ENCODE results near the gene MUC5AC. TPM values are rescaled to one million over a fixed set of nuclear protein-coding genes. Genes with fewer than 3 reads are reported as not detected.

MUC5AC gene
- total and polyA plus RNA-seq, 7 experiments from 2014 or later = not detected

DNA sequence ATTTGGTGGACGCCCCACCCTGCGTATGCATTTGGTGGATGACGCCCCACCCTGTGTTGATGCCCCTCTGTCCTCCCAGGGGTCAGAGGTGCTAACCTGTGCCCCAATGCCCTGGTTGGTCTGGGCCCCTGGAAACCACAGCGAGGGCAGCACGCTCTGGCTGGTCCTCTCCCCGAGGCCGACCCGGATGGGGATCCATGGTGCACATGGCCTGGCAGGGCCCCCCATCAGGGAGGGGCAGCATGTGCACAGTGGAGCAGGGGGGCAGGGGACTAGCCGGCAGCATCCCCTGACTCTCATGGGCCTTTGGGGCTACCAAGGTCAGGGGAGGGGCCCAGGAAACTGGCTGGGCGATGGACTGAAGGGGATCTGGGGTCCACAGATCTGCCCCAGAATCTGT is 7.6 kb upstream of the MUC5AC start:
- Mint-ChIP-seq H3K27ac (no peak overlapping the region), H3K36me3 (no peaks in the 10 kb centered on the region), H3K4me1 (peaks cover 0 to 4% (median 0%) of the 10 kb centered on the region in 7 donors), H3K9me3 (peaks cover 0 to 16% (median 2%) of the 10 kb centered on the region in 11 donors), H3K4me3 (no peak overlapping the region), H3K27me3 (peaks cover 0 to 13% (median 5%) of the 10 kb centered on the region in 5 donors)
- no peak for DNase-seq
- intact Hi-C loops (cut with micrococcal nuclease) = no loop called here
- no peak overlapping the region for H3K4me3 ChIP-seq (ENCODE audit: low read length)
- no peaks in the 10 kb centered on the region for H3K36me3 ChIP-seq (ENCODE audit: control insufficient read depth in 2 of 3, insufficient read depth in 3 of 3, low read length in 3 of 3)
- ChIA-PET POLR2A (no interaction called here), CTCF (no interaction called here)
- H3K4me1 ChIP-seq (ENCODE audit: control insufficient read depth in 2 of 2, insufficient read depth in 2 of 2, low read length in 2 of 2) = no peaks in the 10 kb centered on the region
- no peaks in the 10 kb centered on the region for H3K27me3 ChIP-seq (ENCODE audit: control insufficient read depth in 2 of 2, insufficient read depth in 2 of 2, low read length in 2 of 2)
- ATAC-seq = no peak
- H3K9me3 ChIP-seq (ENCODE audit: control insufficient read depth in 2 of 3, low read length in 3 of 3) = no peaks in the 10 kb centered on the region
- no peak overlapping the region for H3K27ac ChIP-seq (ENCODE audit: low read depth, low read length)

DNA sequence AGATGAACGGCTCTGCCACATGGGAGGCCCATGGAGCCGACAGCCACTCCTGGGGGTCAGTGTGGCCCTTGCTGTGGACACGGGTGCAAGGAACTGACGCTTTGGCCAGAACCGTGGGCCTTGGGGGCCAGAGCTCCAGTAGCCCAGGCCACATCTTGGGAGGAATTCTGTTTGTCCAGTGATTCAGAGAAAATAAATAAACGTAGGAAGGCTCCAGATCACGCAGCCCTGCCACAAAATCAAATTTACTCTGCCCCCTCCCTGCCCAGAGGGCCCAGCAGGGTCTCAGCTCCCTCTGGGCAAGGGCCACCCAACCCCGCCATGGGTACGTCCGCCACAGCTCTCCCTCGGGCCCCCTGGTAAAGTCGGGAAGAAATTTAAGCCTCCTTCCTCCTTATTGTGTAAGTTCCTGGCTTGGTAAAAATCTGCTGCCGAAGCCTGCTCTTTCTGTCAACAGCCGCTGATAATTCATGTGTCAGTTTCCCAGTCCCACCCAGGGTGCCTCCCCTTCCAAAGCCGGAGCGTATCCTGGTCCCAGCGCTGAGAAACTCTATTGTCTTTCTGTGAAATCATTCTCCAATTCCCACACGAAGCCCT is 6.9 kb upstream of the MUC5AC start:
- no peaks in the 10 kb centered on the region for H3K27me3 ChIP-seq (ENCODE audit: control insufficient read depth in 2 of 2, insufficient read depth in 2 of 2, low read length in 2 of 2)
- no peaks in the 10 kb centered on the region for H3K9me3 ChIP-seq (ENCODE audit: control insufficient read depth in 2 of 3, low read length in 3 of 3)
- Mint-ChIP-seq H3K27me3 (peaks cover 0 to 13% (median 5%) of the 10 kb centered on the region in 5 donors), H3K9me3 (peaks cover 0 to 16% (median 2%) of the 10 kb centered on the region in 11 donors), H3K4me3 (no peak overlapping the region), H3K27ac (no peak overlapping the region), H3K4me1 (peaks cover 0 to 4% (median 0%) of the 10 kb centered on the region in 7 donors), H3K36me3 (no peaks in the 10 kb centered on the region)
- ChIA-PET POLR2A (no interaction called here), CTCF (no interaction called here)
- DNase-seq (no peak), ATAC-seq (no peak)
- intact Hi-C loops (cut with micrococcal nuclease) = no loop called here
- no peaks in the 10 kb centered on the region for H3K4me1 ChIP-seq (ENCODE audit: control insufficient read depth in 2 of 2, insufficient read depth in 2 of 2, low read length in 2 of 2)
- no peaks in the 10 kb centered on the region for H3K36me3 ChIP-seq (ENCODE audit: control insufficient read depth in 2 of 3, insufficient read depth in 3 of 3, low read length in 3 of 3)
- no peak overlapping the region for H3K27ac ChIP-seq (ENCODE audit: low read depth, low read length)
- H3K4me3 ChIP-seq (ENCODE audit: low read length) = no peak overlapping the region

DNA sequence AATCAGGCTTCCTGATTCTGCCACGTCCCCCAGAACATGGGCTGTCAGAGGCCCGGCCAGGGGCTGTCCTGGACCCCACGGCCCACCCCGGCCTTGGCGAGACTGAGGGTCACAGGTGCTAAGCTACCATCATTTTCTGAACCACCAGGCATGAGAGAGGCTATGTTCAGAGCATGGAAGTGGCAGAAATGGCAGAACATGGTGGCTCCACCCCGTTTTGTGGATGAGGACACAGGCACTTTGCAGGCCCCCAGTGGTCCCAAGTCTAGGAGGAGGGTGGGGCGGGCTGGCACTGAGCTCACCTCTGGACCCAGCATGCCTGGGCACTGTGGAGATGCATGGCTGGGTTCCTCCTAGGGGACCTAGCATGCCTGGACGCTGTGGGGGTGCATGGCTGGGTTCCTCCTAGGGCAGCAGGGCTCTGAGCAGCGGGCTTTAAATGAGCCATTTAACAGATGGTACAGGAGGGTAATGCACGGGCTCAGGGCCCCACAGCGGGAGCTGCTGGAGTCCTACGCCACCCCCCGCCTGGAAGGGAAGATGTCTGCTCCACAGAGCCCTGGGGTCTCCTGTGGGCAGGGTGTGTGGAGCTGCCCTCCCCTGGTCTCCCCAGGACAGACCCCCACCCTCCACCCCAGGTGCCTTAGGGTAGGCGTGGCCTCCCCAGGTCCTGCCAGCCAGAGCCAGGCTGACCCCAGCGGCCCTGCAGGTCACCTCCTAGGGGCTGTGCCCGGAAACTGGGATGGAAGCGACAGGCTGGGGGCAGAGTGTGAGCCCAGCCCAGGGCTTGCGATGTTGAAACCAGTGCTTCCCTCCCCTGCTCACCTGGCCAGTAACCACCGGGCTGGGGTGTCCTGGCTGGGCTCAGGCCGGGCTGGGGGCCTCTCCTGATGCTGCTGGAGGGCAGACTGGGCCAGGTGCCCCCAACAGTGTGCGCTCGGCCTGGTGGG is 6.1 kb upstream of the MUC5AC start:
- POLR2A ChIA-PET = no interaction called here
- Mint-ChIP-seq H3K4me3 (no peak overlapping the region), H3K4me1 (peaks cover 0 to 4% (median 0%) of the 10 kb centered on the region in 7 donors), H3K9me3 (peaks cover 0 to 16% (median under 1%) of the 10 kb centered on the region in 11 donors), H3K27me3 (peaks cover 0 to 13% (median 5%) of the 10 kb centered on the region in 5 donors), H3K27ac (no peak overlapping the region), H3K36me3 (no peaks in the 10 kb centered on the region)
- Histone ChIP-seq H3K27me3 (ENCODE audit: control insufficient read depth in 2 of 2, insufficient read depth in 2 of 2, low read length in 2 of 2) (no peaks in the 10 kb centered on the region), H3K4me1 (ENCODE audit: control insufficient read depth in 2 of 2, insufficient read depth in 2 of 2, low read length in 2 of 2) (no peaks in the 10 kb centered on the region), H3K27ac (ENCODE audit: low read depth, low read length) (no peak overlapping the region), H3K9me3 (ENCODE audit: control insufficient read depth in 2 of 3, low read length in 3 of 3) (no peaks in the 10 kb centered on the region), H3K36me3 (ENCODE audit: control insufficient read depth in 2 of 3, insufficient read depth in 3 of 3, low read length in 3 of 3) (no peaks in the 10 kb centered on the region), H3K4me3 (ENCODE audit: low read length) (no peak overlapping the region)
- DNase-seq = no peak
- CTCF ChIA-PET = no interaction called here
- intact Hi-C loops (cut with micrococcal nuclease) = no loop called here
- ATAC-seq = peak; percentile 23

GRCh38 chr11:1152316-1153104 is 5.2 kb upstream of the MUC5AC start:
- no peak for ATAC-seq
- no peak overlapping the region for H3K4me3 Mint-ChIP-seq
- Histone ChIP-seq H3K4me1 (ENCODE audit: control insufficient read depth in 2 of 2, insufficient read depth in 2 of 2, low read length in 2 of 2) (no peaks in the 10 kb centered on the region), H3K4me3 (ENCODE audit: low read length) (no peak overlapping the region), H3K36me3 (ENCODE audit: control insufficient read depth in 2 of 3, insufficient read depth in 3 of 3, low read length in 3 of 3) (no peaks in the 10 kb centered on the region), H3K9me3 (ENCODE audit: control insufficient read depth in 2 of 3, low read length in 3 of 3) (no peaks in the 10 kb centered on the region), H3K27ac (ENCODE audit: low read depth, low read length) (no peak overlapping the region), H3K27me3 (ENCODE audit: control insufficient read depth in 2 of 2, insufficient read depth in 2 of 2, low read length in 2 of 2) (no peaks in the 10 kb centered on the region)
- CTCF ChIA-PET = no interaction called here
- no peak overlapping the region for H3K27ac Mint-ChIP-seq
- intact Hi-C loops (cut with micrococcal nuclease) = no loop called here
- H3K36me3 Mint-ChIP-seq = no peaks in the 10 kb centered on the region
- H3K27me3 Mint-ChIP-seq = peaks cover 0 to 10% (median 5%) of the 10 kb centered on the region in 5 donors
- peaks cover 0 to 4% (median 0%) of the 10 kb centered on the region in 7 donors for H3K4me1 Mint-ChIP-seq
- POLR2A ChIA-PET = no interaction called here
- peak in 1 of 9 donors; percentile 23 for DNase-seq
- H3K9me3 Mint-ChIP-seq = peaks cover 0 to 11% (median 0%) of the 10 kb centered on the region in 11 donors

DNA sequence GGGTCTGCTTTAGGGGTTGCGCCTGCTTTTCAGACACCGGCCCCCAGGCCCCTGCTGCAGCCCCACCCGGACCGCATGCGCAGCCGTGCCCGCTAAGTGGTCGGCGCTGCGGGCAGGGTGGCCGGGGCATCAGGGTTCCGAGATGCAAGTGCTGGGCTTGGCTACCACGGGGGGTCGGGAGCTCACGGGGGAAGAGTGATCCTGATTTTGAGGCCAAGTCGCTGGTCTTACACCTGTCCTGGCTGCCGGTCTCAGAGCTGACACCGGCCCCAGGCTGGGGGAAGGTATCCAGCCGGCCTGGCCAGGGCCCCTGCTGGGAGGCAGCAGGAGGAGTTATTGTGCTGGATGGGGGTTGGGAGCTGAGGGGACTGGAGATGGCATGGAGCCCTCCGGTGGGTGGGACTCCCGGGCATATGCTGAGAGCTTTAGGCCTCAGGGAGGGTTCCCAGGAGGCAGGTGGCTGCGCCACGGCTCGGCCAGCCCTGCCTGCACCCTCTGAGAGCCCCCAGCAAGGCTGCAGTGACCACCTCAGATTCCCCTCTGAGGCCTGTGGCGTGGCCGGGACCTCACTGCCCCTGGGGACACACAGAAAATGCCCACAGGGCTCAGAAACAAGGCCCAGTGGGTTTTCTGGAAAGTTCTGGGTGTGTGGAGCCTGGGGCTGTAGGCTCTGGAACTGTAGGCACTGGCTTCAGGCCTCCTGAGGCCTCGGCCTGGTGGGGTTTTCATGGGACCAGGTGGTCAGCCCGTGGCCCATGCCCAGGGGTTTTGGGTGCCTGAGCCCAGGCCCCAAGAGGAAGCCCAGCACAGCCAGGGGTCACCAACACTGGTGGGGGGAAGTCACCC is 4.4 kb upstream of the MUC5AC start:
- no peaks in the 10 kb centered on the region for H3K9me3 ChIP-seq (ENCODE audit: control insufficient read depth in 2 of 3, low read length in 3 of 3)
- ChIA-PET POLR2A (no interaction called here), CTCF (no interaction called here)
- Mint-ChIP-seq H3K4me3 (no peak overlapping the region), H3K4me1 (peaks cover 0 to 4% (median 0%) of the 10 kb centered on the region in 7 donors), H3K9me3 (peaks cover 0 to 3% (median 0%) of the 10 kb centered on the region in 11 donors), H3K27me3 (peaks cover 0 to 6% (median 5%) of the 10 kb centered on the region in 5 donors), H3K27ac (no peak overlapping the region), H3K36me3 (no peaks in the 10 kb centered on the region)
- H3K4me1 ChIP-seq (ENCODE audit: control insufficient read depth in 2 of 2, insufficient read depth in 2 of 2, low read length in 2 of 2) = no peaks in the 10 kb centered on the region
- no peaks in the 10 kb centered on the region for H3K27me3 ChIP-seq (ENCODE audit: control insufficient read depth in 2 of 2, insufficient read depth in 2 of 2, low read length in 2 of 2)
- no peak overlapping the region for H3K27ac ChIP-seq (ENCODE audit: low read depth, low read length)
- ATAC-seq (no peak), DNase-seq (no peak)
- intact Hi-C loops (cut with micrococcal nuclease) = no loop called here
- H3K36me3 ChIP-seq (ENCODE audit: control insufficient read depth in 2 of 3, insufficient read depth in 3 of 3, low read length in 3 of 3) = no peaks in the 10 kb centered on the region
- no peak overlapping the region for H3K4me3 ChIP-seq (ENCODE audit: low read length)

DNA sequence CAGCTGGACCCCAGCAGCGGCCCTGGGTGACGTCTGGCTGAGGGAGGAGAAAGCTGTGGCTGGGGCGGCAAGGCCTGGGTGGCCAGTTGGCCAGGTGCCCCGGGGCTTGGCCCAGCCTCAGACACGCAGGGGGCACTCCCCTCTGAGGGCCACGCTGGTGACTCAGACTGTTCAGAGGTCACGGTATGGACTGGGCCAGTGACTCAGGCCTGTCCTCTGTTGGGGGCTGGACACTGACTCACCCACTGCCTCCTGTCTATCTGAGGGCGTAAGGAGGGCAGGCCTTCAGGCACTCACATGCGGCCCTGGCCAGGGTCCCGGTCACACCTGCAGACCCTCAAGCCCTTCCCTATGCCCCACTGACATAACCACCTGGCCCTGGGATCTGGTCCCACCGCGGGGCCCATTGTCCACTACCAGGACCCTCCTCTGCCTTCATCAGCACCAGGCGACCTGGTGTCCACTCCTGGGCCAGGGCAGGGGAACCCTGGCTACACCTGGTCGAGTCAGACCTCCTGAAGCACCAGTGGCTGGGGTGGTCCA is 3.7 kb upstream of the MUC5AC start:
- H3K27ac ChIP-seq (ENCODE audit: low read depth, low read length) = no peak overlapping the region
- peaks cover 0 to 6% (median 5%) of the 10 kb centered on the region in 5 donors for H3K27me3 Mint-ChIP-seq
- H3K4me3 ChIP-seq (ENCODE audit: low read length) = no peak overlapping the region
- H3K9me3 ChIP-seq (ENCODE audit: control insufficient read depth in 2 of 3, low read length in 3 of 3) = no peaks in the 10 kb centered on the region
- no peak overlapping the region for H3K27ac Mint-ChIP-seq
- H3K4me1 Mint-ChIP-seq = peaks cover 0 to 4% (median 0%) of the 10 kb centered on the region in 7 donors
- DNase-seq (peak in 1 of 9 donors; percentile 20), ATAC-seq (peak; percentile 63)
- peaks cover 0 to 2% (median 0%) of the 10 kb centered on the region in 11 donors for H3K9me3 Mint-ChIP-seq
- ChIA-PET POLR2A (no interaction called here), CTCF (no interaction called here)
- H3K36me3 ChIP-seq (ENCODE audit: control insufficient read depth in 2 of 3, insufficient read depth in 3 of 3, low read length in 3 of 3) = no peaks in the 10 kb centered on the region
- H3K27me3 ChIP-seq (ENCODE audit: control insufficient read depth in 2 of 2, insufficient read depth in 2 of 2, low read length in 2 of 2) = no peaks in the 10 kb centered on the region
- H3K4me3 Mint-ChIP-seq = no peak overlapping the region
- intact Hi-C loops (cut with micrococcal nuclease) = no loop called here
- no peaks in the 10 kb centered on the region for H3K36me3 Mint-ChIP-seq
- H3K4me1 ChIP-seq (ENCODE audit: control insufficient read depth in 2 of 2, insufficient read depth in 2 of 2, low read length in 2 of 2) = no peaks in the 10 kb centered on the region

Measured in naive thymus-derived CD4-positive, alpha-beta T cell (primary cell).